Measurements from ENCODE around the gene SELENOI. TPM values are rescaled to one million over a fixed set of nuclear protein-coding genes. Genes with fewer than 3 reads are reported as not detected.

Gene SELENOI
- total and polyA plus RNA-seq, 10 of the 15 experiments (the other 5 are each of a cell fraction or from before 2014, with no cell fraction given), result 5.2 to 31.4 (median 17.4) TPM

DNA sequence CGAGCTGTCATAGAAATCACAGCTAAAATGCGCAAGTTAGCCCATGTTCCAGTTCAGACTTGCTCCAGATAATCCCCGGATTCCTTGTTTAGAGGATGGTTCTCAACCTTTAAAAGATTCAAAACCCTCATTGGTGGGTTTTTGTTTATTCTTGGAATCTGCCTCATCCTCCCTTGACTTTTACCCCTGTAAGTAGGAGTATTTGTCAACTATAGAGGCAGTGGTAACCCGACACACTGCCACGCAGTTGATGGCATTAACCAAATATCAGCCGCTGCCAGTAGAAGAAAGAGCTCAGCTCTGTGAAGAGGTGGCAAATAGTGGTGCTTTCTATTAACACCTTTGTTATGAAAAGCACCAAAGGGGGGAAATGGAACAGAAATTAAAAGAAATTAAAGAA, 40.4 kb upstream of the SELENOI start:
- H3K9me3 ChIP-seq (replicated peaks; ENCODE audit: control insufficient read depth, insufficient read depth, low read length), result no peaks in the 10 kb centered on the region
- no peaks in the 10 kb centered on the region for H4K20me1 ChIP-seq (ENCODE audit: control insufficient read depth, insufficient read depth)
- 60% methylated on average over 6 of the region's 6 CpGs for WGBS (ENCODE audit: insufficient coverage, insufficient replicate concordance, low lambda C conversion rate, missing lambda C conversion rate)
- no peak overlapping the region for H3K4me3 ChIP-seq
- H3K79me2 ChIP-seq (ENCODE audit: control insufficient read depth, insufficient read depth, low read length), result no peaks in the 10 kb centered on the region
- TF ChIP-seq PAX8 (IDR thresholded peaks at IDR 0.05) (no peak), BCL11A (IDR thresholded peaks at IDR 0.05; ENCODE audit: low read depth, low read length) (no peak), POLR2AphosphoS2 (IDR thresholded peaks at IDR 0.05; ENCODE audit: low read depth, low read length) (no peak), RFX5 (IDR thresholded peaks at IDR 0.05; ENCODE audit: low read depth, low read length) (no peak), CBX5 (IDR thresholded peaks at IDR 0.05; ENCODE audit: low read depth) (no peak), ATF7 (IDR thresholded peaks at IDR 0.05; ENCODE audit: low read depth) (no peak), NBN (IDR thresholded peaks at IDR 0.05) (no peak), BRCA1 (IDR thresholded peaks at IDR 0.05; ENCODE audit: low read depth, low read length) (no peak), CREM (IDR thresholded peaks at IDR 0.05; ENCODE audit: low read depth) (no peak), GABPA (IDR thresholded peaks at IDR 0.05; ENCODE audit: low read depth) (no peak), MTA3 (IDR thresholded peaks at IDR 0.05; ENCODE audit: borderline replicate concordance, low read length) (no peak), IKZF2 (IDR thresholded peaks at IDR 0.05) (no peak)
- TF ChIP-seq, protein P1, sequence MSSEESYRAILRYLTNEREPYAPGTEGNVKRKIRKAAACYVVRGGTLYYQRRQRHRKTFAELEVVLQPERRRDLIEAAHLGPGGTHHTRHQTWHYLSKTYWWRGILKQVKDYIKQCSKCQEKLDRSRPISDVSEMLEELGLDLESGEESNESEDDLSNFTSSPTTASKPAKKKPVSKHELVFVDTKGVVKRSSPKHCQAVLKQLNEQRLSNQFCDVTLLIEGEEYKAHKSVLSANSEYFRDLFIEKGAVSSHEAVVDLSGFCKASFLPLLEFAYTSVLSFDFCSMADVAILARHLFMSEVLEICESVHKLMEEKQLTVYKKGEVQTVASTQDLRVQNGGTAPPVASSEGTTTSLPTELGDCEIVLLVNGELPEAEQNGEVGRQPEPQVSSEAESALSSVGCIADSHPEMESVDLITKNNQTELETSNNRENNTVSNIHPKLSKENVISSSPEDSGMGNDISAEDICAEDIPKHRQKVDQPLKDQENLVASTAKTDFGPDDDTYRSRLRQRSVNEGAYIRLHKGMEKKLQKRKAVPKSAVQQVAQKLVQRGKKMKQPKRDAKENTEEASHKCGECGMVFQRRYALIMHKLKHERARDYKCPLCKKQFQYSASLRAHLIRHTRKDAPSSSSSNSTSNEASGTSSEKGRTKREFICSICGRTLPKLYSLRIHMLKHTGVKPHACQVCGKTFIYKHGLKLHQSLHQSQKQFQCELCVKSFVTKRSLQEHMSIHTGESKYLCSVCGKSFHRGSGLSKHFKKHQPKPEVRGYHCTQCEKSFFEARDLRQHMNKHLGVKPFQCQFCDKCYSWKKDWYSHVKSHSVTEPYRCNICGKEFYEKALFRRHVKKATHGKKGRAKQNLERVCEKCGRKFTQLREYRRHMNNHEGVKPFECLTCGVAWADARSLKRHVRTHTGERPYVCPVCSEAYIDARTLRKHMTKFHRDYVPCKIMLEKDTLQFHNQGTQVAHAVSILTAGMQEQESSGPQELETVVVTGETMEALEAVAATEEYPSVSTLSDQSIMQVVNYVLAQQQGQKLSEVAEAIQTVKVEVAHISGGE (CRISPR knock-in tag; IDR thresholded peaks at IDR 0.05), result no peak
- TF ChIP-seq, protein P2, sequence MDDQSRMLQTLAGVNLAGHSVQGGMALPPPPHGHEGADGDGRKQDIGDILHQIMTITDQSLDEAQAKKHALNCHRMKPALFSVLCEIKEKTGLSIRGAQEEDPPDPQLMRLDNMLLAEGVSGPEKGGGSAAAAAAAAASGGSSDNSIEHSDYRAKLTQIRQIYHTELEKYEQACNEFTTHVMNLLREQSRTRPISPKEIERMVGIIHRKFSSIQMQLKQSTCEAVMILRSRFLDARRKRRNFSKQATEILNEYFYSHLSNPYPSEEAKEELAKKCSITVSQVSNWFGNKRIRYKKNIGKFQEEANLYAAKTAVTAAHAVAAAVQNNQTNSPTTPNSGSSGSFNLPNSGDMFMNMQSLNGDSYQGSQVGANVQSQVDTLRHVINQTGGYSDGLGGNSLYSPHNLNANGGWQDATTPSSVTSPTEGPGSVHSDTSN (IDR thresholded peaks at IDR 0.05; ENCODE audit: insufficient replicate concordance, low read depth, low read length), result no peak
- ChIA-PET CTCF (interaction anchor here (0.7 kb wide), 1 partner anchor 9 kb away, joined by 3 read pairs; no protein-coding TSS in a partner anchor), RAD21 (ENCODE audit: unreplicated experiment) (interaction anchor here (1.0 kb wide), 1 partner anchor 59 kb away, joined by 3 read pairs; no protein-coding TSS in a partner anchor), POLR2A (interaction anchor here (0.7 kb wide), 1 partner anchor 19 kb away, joined by 4 read pairs; no protein-coding TSS in a partner anchor), SMC1A (ENCODE audit: uncharacterized antibody, unreplicated experiment) (interaction anchor here (1.4 kb wide), 1 partner anchor 59 kb away, joined by 7 read pairs; no protein-coding TSS in a partner anchor)
- no peaks in the 10 kb centered on the region for H3K27me3 ChIP-seq (replicated peaks in 1 of 2; ENCODE audit: control insufficient read depth in 2 of 2, insufficient read depth in 2 of 2, low read length in 1 of 2)
- H3K27ac ChIP-seq (ENCODE audit: control insufficient read depth, insufficient read depth), result no peak overlapping the region
- no peak for ATAC-seq
- no TSS peak for BruUV-seq (replicated peaks)
- H3K36me3 ChIP-seq (ENCODE audit: control insufficient read depth in 2 of 2, insufficient read depth in 2 of 2, low read length in 1 of 2), result no peaks in the 10 kb centered on the region
- DNase-seq (ENCODE audit: low read depth, low spot score), result no peak
- no peak for FAIRE-seq
- no peaks in the 10 kb centered on the region for H3K4me1 ChIP-seq (ENCODE audit: control insufficient read depth, insufficient read depth, low read length)
- no peak overlapping the region for H3K9ac ChIP-seq (ENCODE audit: control insufficient read depth, insufficient read depth, low read length)
- in situ Hi-C loops (cut with MboI), result no loop called here
- intact Hi-C loops (cut with micrococcal nuclease; ENCODE audit: unreplicated experiment), result no loop called here
- no peak overlapping the region for H3K4me2 ChIP-seq (ENCODE audit: control insufficient read depth, insufficient read depth)
- H2AFZ ChIP-seq (ENCODE audit: control insufficient read depth, low read depth, low read length), result no peak overlapping the region
